ENCODE data around the gene SMC1B. TPM values are rescaled to one million over a fixed set of nuclear protein-coding genes. Genes with fewer than 3 reads are reported as not detected.
"Not testable (repeated sequence)": the region's sequence is repeated elsewhere in the genome, so short reads cannot be mapped to it uniquely, and the experiment has no call there.

The SMC1B gene
- total RNA-seq, 2 experiments from 2014 or later: not detected

GRCh38 chr22:45298934-45299505 is 114.4 kb downstream of the SMC1B start:
- H3K4me1 Mint-ChIP-seq (ENCODE audit: low read depth): peaks cover 27% of the 10 kb centered on the region
- ATAC-seq (ENCODE audit: poor library complexity) (no peak), DNase-seq (no peak)
- H3K27ac ChIP-seq (ENCODE audit: low read depth in 1 of 2, low read length in 2 of 2): no peak overlapping the region
- no peak overlapping the region for H3K4me3 ChIP-seq (ENCODE audit: low read length)
- peak overlapping the region; percentile 22 for H3K27ac Mint-ChIP-seq
- no peak overlapping the region for H3K4me3 Mint-ChIP-seq
- no peaks in the 10 kb centered on the region for H3K9me3 Mint-ChIP-seq
- no peaks in the 10 kb centered on the region for H3K27me3 Mint-ChIP-seq
- peaks cover 29% of the 10 kb centered on the region for H3K4me1 ChIP-seq (ENCODE audit: insufficient read depth, low read length)
- intact Hi-C loops (cut with DNase I, micrococcal nuclease): loop anchor here in 1 of 2 experiments (10.0 kb wide), 1 partner anchor 56 kb away; no protein-coding TSS in a partner anchor
- TF ChIP-seq, protein P1, sequence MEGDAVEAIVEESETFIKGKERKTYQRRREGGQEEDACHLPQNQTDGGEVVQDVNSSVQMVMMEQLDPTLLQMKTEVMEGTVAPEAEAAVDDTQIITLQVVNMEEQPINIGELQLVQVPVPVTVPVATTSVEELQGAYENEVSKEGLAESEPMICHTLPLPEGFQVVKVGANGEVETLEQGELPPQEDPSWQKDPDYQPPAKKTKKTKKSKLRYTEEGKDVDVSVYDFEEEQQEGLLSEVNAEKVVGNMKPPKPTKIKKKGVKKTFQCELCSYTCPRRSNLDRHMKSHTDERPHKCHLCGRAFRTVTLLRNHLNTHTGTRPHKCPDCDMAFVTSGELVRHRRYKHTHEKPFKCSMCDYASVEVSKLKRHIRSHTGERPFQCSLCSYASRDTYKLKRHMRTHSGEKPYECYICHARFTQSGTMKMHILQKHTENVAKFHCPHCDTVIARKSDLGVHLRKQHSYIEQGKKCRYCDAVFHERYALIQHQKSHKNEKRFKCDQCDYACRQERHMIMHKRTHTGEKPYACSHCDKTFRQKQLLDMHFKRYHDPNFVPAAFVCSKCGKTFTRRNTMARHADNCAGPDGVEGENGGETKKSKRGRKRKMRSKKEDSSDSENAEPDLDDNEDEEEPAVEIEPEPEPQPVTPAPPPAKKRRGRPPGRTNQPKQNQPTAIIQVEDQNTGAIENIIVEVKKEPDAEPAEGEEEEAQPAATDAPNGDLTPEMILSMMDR (IDR thresholded peaks at IDR 0.05): no peak
- H3K36me3 Mint-ChIP-seq (ENCODE audit: low read depth): no peaks in the 10 kb centered on the region
- H3K9me3 ChIP-seq (ENCODE audit: control insufficient read depth in 1 of 2, insufficient read depth in 1 of 2, low read length in 2 of 2): no peaks in the 10 kb centered on the region
- ChIA-PET POLR2A (interaction anchor here (0.5 to 2.5 kb wide), 2 partner anchors 10 to 19 kb away, joined by 3 to 12 read pairs; partner anchors contain the start of gene FAM118A), CTCF (interaction anchor here (1.0 kb wide), 1 partner anchor 76 kb away, joined by 3 read pairs; no protein-coding TSS in a partner anchor)
- H3K27me3 ChIP-seq (ENCODE audit: control insufficient read depth in 1 of 2, insufficient read depth in 2 of 2, low read length in 2 of 2): no peaks in the 10 kb centered on the region
- H3K36me3 ChIP-seq (ENCODE audit: insufficient read depth, low read length): no peaks in the 10 kb centered on the region

GRCh38 chr22:45296628-45297297 is 116.6 kb downstream of the SMC1B start:
- intact Hi-C loops (cut with DNase I, micrococcal nuclease): loop anchor here in 1 of 2 experiments (1.0 to 10.0 kb wide), 2 partner anchors 22 to 58 kb away; no protein-coding TSS in a partner anchor
- H3K4me1 ChIP-seq (ENCODE audit: insufficient read depth, low read length): peaks cover 34% of the 10 kb centered on the region
- DNase-seq (peak; percentile 32 to 77 (median 40)), ATAC-seq (ENCODE audit: poor library complexity) (peak; percentile 96)
- ChIA-PET POLR2A (interaction anchor here (0.9 to 2.4 kb wide), 6 partner anchors 11 to 28 kb away, joined by 3 to 13 read pairs (median 6); partner anchors contain the start of genes FAM118A and UPK3A), CTCF (no interaction called here)
- peak overlapping the region; percentile 51 to 75 for H3K27ac ChIP-seq (ENCODE audit: low read depth in 1 of 2, low read length in 2 of 2)
- no peaks in the 10 kb centered on the region for H3K27me3 Mint-ChIP-seq
- peaks cover 27% of the 10 kb centered on the region for H3K4me1 Mint-ChIP-seq (ENCODE audit: low read depth)
- no peaks in the 10 kb centered on the region for H3K9me3 Mint-ChIP-seq
- H3K27ac Mint-ChIP-seq: peak overlapping the region; percentile 86
- peak overlapping the region; percentile 45 for H3K4me3 Mint-ChIP-seq
- no peaks in the 10 kb centered on the region for H3K9me3 ChIP-seq (ENCODE audit: control insufficient read depth in 1 of 2, insufficient read depth in 1 of 2, low read length in 2 of 2)
- H3K4me3 ChIP-seq (ENCODE audit: low read length): peak overlapping the region; percentile 25
- H3K27me3 ChIP-seq (ENCODE audit: control insufficient read depth in 1 of 2, insufficient read depth in 2 of 2, low read length in 2 of 2): no peaks in the 10 kb centered on the region
- TF ChIP-seq, protein P1 (IDR thresholded peaks at IDR 0.05): no peak
- H3K36me3 ChIP-seq (ENCODE audit: insufficient read depth, low read length): no peaks in the 10 kb centered on the region
- H3K36me3 Mint-ChIP-seq (ENCODE audit: low read depth): no peaks in the 10 kb centered on the region

DNA sequence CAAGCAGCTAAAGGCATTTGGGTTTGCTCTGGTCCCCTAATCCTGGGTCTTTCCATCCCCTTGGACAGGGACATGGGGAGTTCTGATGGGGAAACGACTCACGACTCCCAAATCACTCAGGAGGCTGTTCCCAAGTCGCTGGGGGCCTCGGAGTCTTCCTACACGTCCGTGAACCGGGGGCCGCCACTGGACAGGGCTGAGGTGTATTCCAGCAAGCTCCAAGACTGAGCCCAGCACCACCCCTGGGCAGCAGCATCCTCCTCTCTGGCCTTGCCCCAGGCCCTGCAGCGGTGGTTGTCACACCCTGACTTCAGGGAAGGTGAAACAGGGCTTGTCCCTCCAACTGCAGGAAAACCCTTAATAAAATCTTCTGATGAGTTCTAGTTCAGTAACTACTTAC is 117.9 kb downstream of the SMC1B start:
- H3K4me3 Mint-ChIP-seq: no peak overlapping the region
- ChIA-PET POLR2A (interaction anchor here (1.0 kb wide), 1 partner anchor 13 kb away, joined by 4 read pairs; no protein-coding TSS in a partner anchor), CTCF (interaction anchor here (0.7 kb wide), 1 partner anchor 23 kb away, joined by 3 read pairs; no protein-coding TSS in a partner anchor)
- DNase-seq (no peak), ATAC-seq (ENCODE audit: poor library complexity) (no peak)
- peak overlapping the region; percentile 86 for H3K27ac Mint-ChIP-seq
- Histone ChIP-seq H3K4me1 (ENCODE audit: insufficient read depth, low read length) (peaks cover 41% of the 10 kb centered on the region), H3K4me3 (ENCODE audit: low read length) (no peak overlapping the region), H3K27me3 (ENCODE audit: control insufficient read depth in 1 of 2, insufficient read depth in 2 of 2, low read length in 2 of 2) (no peaks in the 10 kb centered on the region), H3K27ac (ENCODE audit: low read depth in 1 of 2, low read length in 2 of 2) (peak overlapping the region; percentile 1 to 75), H3K36me3 (ENCODE audit: insufficient read depth, low read length) (no peaks in the 10 kb centered on the region), H3K9me3 (ENCODE audit: control insufficient read depth in 1 of 2, insufficient read depth in 1 of 2, low read length in 2 of 2) (no peaks in the 10 kb centered on the region)
- H3K4me1 Mint-ChIP-seq (ENCODE audit: low read depth): peaks cover 27% of the 10 kb centered on the region
- intact Hi-C loops (cut with DNase I, micrococcal nuclease): loop anchor here in 1 of 2 experiments (10.0 kb wide), 1 partner anchor 59 kb away; no protein-coding TSS in a partner anchor
- H3K27me3 Mint-ChIP-seq: no peaks in the 10 kb centered on the region
- TF ChIP-seq, protein P1 (IDR thresholded peaks at IDR 0.05): no peak
- no peaks in the 10 kb centered on the region for H3K9me3 Mint-ChIP-seq
- H3K36me3 Mint-ChIP-seq (ENCODE audit: low read depth): no peaks in the 10 kb centered on the region

DNA sequence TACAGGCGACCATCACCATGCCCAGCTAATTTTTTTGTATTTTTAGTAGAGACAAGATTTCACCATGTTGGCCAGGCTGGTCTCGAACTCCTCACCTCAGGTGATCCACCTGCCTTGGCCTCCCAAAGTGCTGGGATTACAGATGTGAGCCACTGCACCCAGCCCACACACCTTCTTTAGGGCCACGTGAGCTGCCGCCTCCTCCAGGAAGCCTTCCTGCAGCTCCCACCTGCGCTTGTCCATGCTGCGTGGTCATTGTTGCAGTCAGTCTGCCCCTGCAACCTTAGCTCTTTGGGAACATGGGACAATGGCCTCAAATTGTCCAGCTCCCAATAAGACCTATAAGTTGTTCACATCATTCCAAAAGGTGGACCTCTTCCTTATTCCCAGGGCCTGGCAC is 118.4 kb downstream of the SMC1B start:
- intact Hi-C loops (cut with DNase I, micrococcal nuclease): loop anchor here in 1 of 2 experiments (10.0 kb wide), 1 partner anchor 60 kb away; no protein-coding TSS in a partner anchor
- ATAC-seq (ENCODE audit: poor library complexity); H3K27me3 Mint-ChIP-seq; H3K36me3 Mint-ChIP-seq (ENCODE audit: low read depth); H3K4me3 ChIP-seq (ENCODE audit: low read length); DNase-seq; H3K36me3 ChIP-seq (ENCODE audit: insufficient read depth, low read length); H3K27me3 ChIP-seq (ENCODE audit: control insufficient read depth in 1 of 2, insufficient read depth in 2 of 2, low read length in 2 of 2); H3K4me3 Mint-ChIP-seq; H3K27ac ChIP-seq (ENCODE audit: low read depth in 1 of 2, low read length in 2 of 2); H3K9me3 Mint-ChIP-seq; H3K9me3 ChIP-seq (ENCODE audit: control insufficient read depth in 1 of 2, insufficient read depth in 1 of 2, low read length in 2 of 2): not testable (repeated sequence)
- ChIA-PET POLR2A (interaction anchor here (1.0 kb wide), 1 partner anchor 13 kb away, joined by 4 read pairs; no protein-coding TSS in a partner anchor), CTCF (interaction anchor here (0.7 kb wide), 1 partner anchor 23 kb away, joined by 3 read pairs; no protein-coding TSS in a partner anchor)
- H3K4me1 Mint-ChIP-seq (ENCODE audit: low read depth): peaks cover 27% of the 10 kb centered on the region
- H3K4me1 ChIP-seq (ENCODE audit: insufficient read depth, low read length): peaks cover 41% of the 10 kb centered on the region
- peak overlapping the region; percentile 53 for H3K27ac Mint-ChIP-seq
